ENCODE measurements around the gene LAMTOR1.

GRCh38 chr11:72102631-72102945 lies 509 bp downstream of the LAMTOR1 start:
- TF ChIP-seq CTCF (conservative IDR thresholded peaks at IDR 0.05) (no peak), EZH2 (IDR thresholded peaks at IDR 0.05; ENCODE audit: low read depth) (no peak)
